Tibial artery (tissue), 4 donors: ENCODE measurements around the gene RSPH9.
"Not testable (repeated sequence)": the region's sequence is repeated elsewhere in the genome, so short reads cannot be mapped to it uniquely, and the experiment has no call there.

ENCODE experiments used
- DNase-seq, 2 donors: peaks; one replicate each; pipeline ENCODE4 v3.0.0-alpha.2; 2019
- H3K27ac ChIP-seq, 2 donors: fragments of 200-600 bp; sonication (generic) in 1 of 2; 1 replicate in 1 of 2; 2 replicates in 1 of 2; pipeline ENCODE4 v1.5.1; 2018 to 2019; ENCODE audit warnings: mild to moderate bottlenecking in 1 of 2
- H3K27me3 ChIP-seq, 2 donors: fragments of 200-600 bp; sonication (generic) in 1 of 2; one replicate each; pipeline versions ENCODE4 v1.5.1 to v1.6.0; 2016 to 2019
- H3K36me3 ChIP-seq, 3 donors: fragments of 200-600 bp; sonication (generic) in 2 of 3; one replicate each; pipeline ENCODE4 v1.5.1; 2016 to 2019; ENCODE audit warnings: mild to moderate bottlenecking in 2 of 3
- H3K4me1 ChIP-seq, 4 donors: fragments of 200-600 bp; sonication (generic) in 2 of 4; 1 replicate in 3 of 4; 2 replicates in 1 of 4; pipeline ENCODE4 v1.5.1; 2016 to 2019
- H3K4me3 ChIP-seq, 2 donors: fragments of 200-600 bp; sonication (generic) in 1 of 2; 1 replicate in 1 of 2; 2 replicates in 1 of 2; pipeline ENCODE4 v1.5.1; 2018 to 2019; ENCODE audit warnings: mild to moderate bottlenecking in 2 of 2
- H3K9me3 ChIP-seq, 3 donors: fragments of 200-600 bp; sonication (generic) in 1 of 3; one replicate each; pipeline ENCODE4 v1.5.1; 2016 to 2019
- intact Hi-C: fragments of 100-400 bp; cut with DNase I; formaldehyde crosslinking; loops from one replicate; pipeline ENCODE4 v1.15.0; 2023; ENCODE audit warnings: low total_unique reads
- TF ChIP-seq, protein P1 (sequence below), 2 experiments: fragments of 200-600 bp in 1 of 2; fragments of 450-650 bp in 1 of 2; IDR thresholded peaks; one replicate each; pipeline ENCODE4 v1.5.1; 2017 to 2019; ENCODE audit warnings: antibody characterized with exemption in 2 of 2, mild to moderate bottlenecking in 1 of 2, moderate library complexity in 1 of 2

RSPH9 gene

GRCh38 chr6:43698584-43699349 is 53.9 kb downstream of the RSPH9 start:
- Histone ChIP-seq H3K27ac (no peak overlapping the region), H3K9me3 (no peaks in the 10 kb centered on the region), H3K4me1 (peaks cover 0 to 27% (median 17%) of the 10 kb centered on the region in 4 donors), H3K27me3 (peaks cover 0 to 14% of the 10 kb centered on the region in 2 donors), H3K36me3 (no peaks in the 10 kb centered on the region), H3K4me3 (no peak overlapping the region)
- peak; percentile 51 to 77 for DNase-seq
- intact Hi-C loops: no loop called here
- TF ChIP-seq, protein P1, sequence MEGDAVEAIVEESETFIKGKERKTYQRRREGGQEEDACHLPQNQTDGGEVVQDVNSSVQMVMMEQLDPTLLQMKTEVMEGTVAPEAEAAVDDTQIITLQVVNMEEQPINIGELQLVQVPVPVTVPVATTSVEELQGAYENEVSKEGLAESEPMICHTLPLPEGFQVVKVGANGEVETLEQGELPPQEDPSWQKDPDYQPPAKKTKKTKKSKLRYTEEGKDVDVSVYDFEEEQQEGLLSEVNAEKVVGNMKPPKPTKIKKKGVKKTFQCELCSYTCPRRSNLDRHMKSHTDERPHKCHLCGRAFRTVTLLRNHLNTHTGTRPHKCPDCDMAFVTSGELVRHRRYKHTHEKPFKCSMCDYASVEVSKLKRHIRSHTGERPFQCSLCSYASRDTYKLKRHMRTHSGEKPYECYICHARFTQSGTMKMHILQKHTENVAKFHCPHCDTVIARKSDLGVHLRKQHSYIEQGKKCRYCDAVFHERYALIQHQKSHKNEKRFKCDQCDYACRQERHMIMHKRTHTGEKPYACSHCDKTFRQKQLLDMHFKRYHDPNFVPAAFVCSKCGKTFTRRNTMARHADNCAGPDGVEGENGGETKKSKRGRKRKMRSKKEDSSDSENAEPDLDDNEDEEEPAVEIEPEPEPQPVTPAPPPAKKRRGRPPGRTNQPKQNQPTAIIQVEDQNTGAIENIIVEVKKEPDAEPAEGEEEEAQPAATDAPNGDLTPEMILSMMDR (IDR thresholded peaks at IDR 0.05): no peak

DNA sequence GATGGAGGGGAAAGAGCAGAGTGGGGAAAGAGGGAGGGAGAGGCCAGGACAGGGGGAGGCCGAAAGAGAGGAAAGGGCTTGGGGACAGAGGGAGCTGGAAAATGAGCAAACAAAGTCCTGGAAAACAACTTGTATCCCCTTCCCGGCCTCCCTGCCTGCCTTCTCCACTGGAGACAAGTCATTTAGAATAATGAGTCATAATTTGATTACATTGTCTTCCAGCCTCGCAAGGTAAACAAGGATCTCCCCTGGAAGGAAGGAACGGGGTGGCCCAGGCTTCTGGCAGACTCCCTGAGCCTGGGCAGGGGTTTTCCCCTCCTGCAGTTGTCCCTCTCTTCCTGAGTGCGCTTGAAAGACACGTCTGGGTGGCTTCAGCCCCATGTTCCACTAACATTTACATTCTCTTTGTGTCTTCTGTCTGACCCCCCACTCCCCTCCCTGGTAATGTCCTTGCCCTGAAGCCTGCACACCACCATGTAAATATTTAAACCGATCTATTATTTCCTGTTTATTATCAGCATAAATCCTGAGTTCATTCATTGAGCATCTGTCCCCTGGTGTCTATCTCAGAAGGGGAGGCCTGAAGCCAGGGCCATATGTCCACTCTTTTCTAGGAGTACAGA is 54.8 kb downstream of the RSPH9 start:
- H3K4me3 ChIP-seq: no peak overlapping the region
- TF ChIP-seq, protein P1 (IDR thresholded peaks at IDR 0.05): no peak
- intact Hi-C loops: loop anchor here (5.0 to 10.0 kb wide), 2 partner anchors 65 to 67 kb away; no protein-coding TSS in a partner anchor
- H3K4me1 ChIP-seq: peaks cover 0 to 27% (median 17%) of the 10 kb centered on the region in 4 donors
- H3K27ac ChIP-seq: no peak overlapping the region
- peaks cover 0 to 14% of the 10 kb centered on the region in 2 donors for H3K27me3 ChIP-seq
- no peaks in the 10 kb centered on the region for H3K36me3 ChIP-seq
- H3K9me3 ChIP-seq: no peaks in the 10 kb centered on the region
- no peak for DNase-seq

GRCh38 chr6:43700939-43701560 is 56.2 kb downstream of the RSPH9 start:
- H3K4me1 ChIP-seq: peaks cover 0 to 30% (median 21%) of the 10 kb centered on the region in 4 donors
- H3K9me3 ChIP-seq, H3K4me3 ChIP-seq, H3K27me3 ChIP-seq, H3K36me3 ChIP-seq, DNase-seq: not testable (repeated sequence)
- intact Hi-C loops: loop anchor here (5.0 to 10.0 kb wide), 2 partner anchors 64 to 69 kb away; no protein-coding TSS in a partner anchor
- peak overlapping the region in 1 of 2 donors; percentile 82 for H3K27ac ChIP-seq

- Histone ChIP-seq H3K27me3 (peaks cover 0 to under 1% of the 10 kb centered on the region in 2 donors), H3K4me3 (no peak overlapping the region), H3K4me1 (peaks cover 0 to 37% (median 26%) of the 10 kb centered on the region in 4 donors), H3K27ac (peak overlapping the region; percentile 79 to 82), H3K36me3 (no peaks in the 10 kb centered on the region), H3K9me3 (no peaks in the 10 kb centered on the region)
- TF ChIP-seq, protein P1 (IDR thresholded peaks at IDR 0.05): no peak
- DNase-seq: no peak
- intact Hi-C loops: loop anchor here (5.0 to 10.0 kb wide), 2 partner anchors 63 to 70 kb away; no protein-coding TSS in a partner anchor
Measured at GRCh38 chr6:43702171-43702533, 57.3 kb downstream of the RSPH9 start.

DNA sequence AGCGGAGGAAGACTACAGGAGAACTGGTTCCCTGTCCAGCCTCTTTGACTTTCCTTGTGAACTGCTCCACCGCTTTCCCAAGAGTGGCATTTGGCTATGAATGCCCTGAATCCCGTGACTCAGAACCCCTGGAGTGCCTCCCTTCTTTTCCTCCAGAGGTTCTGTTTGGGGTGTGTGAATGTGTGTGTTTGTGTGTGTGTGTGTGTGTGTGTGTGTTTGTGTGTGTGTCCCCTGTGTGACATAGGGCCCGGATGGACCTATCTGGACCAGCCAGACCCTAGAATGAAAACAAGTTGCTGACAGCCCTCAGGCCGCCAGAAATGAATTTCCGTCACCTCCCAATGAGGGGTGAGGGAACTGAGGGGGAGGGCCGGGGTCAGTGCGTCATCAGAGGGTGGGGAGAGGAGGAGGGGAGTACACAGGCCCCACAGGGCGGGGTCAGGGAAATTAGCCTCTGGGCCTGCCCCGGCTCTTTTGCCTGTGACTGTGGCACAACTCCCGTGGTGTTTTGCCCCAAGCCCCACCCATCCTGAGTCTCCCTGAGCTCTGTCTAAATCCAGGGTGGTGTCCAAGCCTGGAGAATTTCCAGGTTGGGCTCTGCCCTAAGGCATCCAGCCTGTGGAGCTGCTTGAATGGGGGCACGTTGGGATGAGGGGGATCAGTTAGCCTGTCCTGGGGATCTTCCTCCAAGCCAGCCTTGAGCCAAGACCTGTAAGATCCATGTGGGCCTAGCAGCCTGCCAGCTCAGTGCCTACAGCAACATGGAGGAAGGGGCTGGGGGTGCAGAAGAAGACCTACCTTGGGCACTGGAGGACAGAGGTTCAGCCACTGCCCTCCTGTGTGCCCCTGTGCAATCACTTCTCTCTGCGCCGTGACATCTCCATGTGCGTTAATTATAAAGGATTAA is 58.0 kb downstream of the RSPH9 start:
- intact Hi-C loops: loop anchor here (5.0 to 10.0 kb wide), 2 partner anchors 62 to 70 kb away; no protein-coding TSS in a partner anchor

More for the DNA sequence above, 58.0 kb downstream of the RSPH9 start:
- peak overlapping the region; percentile 79 to 82 for H3K27ac ChIP-seq
- H3K27me3 ChIP-seq: no peaks in the 10 kb centered on the region
- H3K4me1 ChIP-seq: peaks cover 0 to 37% (median 26%) of the 10 kb centered on the region in 4 donors
- no peaks in the 10 kb centered on the region for H3K36me3 ChIP-seq
- peak overlapping the region in 1 of 2 donors; percentile 2 for H3K4me3 ChIP-seq
- H3K9me3 ChIP-seq: no peaks in the 10 kb centered on the region
- peak; percentile 95 to 98 for DNase-seq
- TF ChIP-seq, protein P1 (IDR thresholded peaks at IDR 0.05): peak in 1 of 2 experiments; percentile 8
